GM19240 (cell line): ENCODE measurements around the gene MARCHF6.
"Not testable (repeated sequence)": the region's sequence is repeated elsewhere in the genome, so short reads cannot be mapped to it uniquely, and the experiment has no call there.

Experiments
- DNase-seq: peaks from one replicate; pipeline ENCODE4 v3.0.0; 2011; ENCODE audit warnings: low spot score; ENCODE audit not compliant: insufficient read length

MARCHF6 gene

DNA sequence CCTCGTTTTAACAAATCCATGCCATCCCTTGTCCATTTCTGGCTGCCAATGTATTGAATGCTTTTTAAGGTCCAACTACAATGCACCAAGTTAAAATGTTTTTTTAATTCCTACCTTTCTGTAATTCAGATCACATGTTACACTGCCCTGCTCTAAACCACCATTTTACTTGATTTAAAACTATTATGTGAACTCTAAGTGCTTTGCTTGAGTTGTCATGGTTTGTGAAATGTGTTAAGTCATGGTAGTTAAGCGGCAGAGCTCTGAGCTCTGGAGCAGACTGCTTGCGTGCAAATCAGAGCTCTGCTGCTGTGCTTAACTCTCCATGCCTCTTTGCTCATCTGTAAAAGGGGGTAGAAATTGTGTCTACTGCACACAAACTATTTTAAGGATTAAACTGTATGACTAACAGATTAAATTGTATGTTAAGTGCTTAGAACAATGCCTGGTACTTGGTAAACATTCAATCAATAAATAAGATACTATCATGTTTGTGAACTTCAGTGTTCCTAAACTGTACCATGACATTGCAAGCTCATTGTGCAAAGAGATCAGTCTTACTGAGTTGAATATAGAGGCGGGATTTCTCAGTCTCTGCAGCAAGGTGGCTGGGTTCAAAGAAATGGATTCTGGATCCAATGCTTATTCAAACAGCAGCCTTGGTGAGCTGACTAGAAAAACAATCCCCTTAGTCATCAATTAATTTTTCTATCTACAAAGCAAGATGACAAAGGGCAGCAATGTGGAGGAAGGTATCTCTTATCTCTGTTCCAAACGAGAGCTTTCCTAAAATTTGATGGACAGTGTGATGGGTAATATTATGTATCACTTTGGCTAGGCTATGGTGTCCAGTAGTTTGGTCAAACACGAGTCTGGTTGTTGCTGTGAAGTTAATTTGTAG, 29.7 kb upstream of the MARCHF6 start:
- no peak for DNase-seq

- no peak for DNase-seq
Measured at GRCh38 chr5:10324518-10325370, 28.8 kb upstream of the MARCHF6 start.

DNA sequence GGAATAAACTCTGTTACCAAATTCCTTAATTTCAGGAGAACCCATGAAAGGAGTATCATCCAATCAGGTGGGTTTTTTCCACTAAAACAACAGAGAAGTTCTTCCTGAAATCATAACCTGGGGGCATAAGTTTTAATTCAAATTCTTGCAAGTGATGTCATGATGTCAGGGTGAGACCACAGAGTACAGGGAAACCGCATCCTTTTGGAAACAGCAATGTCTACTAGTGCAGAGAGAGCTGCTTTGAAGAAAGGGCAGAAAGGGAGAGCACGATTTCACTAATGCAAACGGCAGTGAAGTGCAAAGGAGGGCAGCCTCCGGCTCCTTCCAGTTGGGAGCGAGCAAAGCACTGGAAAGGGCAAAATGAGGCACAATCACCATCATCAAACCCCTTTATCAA, 25.2 kb upstream of the MARCHF6 start:
- no peak for DNase-seq

GRCh38 chr5:10329446-10329819, 24.1 kb upstream of the MARCHF6 start:
- DNase-seq = no peak

GRCh38 chr5:10329820-10330481, 23.5 kb upstream of the MARCHF6 start:
- no peak for DNase-seq

DNA sequence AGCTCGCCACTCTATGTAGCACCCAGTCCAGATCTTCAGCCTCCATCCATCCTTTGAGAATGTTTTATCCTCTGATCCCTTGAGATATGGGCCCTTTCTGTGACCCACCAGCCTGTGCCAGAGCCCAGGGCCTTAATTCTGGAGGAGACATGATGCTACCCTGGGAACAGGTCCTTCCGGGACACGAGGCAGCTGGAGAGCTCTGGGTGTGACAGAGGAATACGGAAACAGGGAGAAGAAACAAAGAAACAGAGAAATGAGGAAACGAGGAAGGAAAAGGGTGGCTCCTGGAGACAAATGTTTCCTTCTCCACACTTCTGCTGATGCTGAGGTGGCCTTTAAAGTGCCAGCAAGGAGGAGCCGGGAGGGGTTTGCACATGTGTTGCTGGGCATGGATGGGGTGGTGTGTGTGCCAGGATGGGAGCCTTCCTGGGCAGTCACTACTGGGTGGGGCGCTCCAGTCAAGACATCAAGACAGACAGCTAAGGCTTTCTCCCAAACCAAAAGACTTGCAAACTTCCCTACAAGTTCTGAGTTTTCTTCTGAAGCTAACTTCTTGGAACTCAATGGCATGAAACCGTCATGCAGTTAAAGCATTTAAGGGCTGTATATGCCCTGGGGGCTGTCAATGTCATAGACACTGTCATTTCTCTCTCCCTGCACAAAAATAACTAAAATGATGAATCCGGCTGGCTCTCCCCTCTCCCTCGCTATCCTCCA, 22.8 kb upstream of the MARCHF6 start:
- DNase-seq = no peak

- no peak for DNase-seq
Measured at GRCh38 chr5:10331341-10331796, 22.1 kb upstream of the MARCHF6 start.

DNA sequence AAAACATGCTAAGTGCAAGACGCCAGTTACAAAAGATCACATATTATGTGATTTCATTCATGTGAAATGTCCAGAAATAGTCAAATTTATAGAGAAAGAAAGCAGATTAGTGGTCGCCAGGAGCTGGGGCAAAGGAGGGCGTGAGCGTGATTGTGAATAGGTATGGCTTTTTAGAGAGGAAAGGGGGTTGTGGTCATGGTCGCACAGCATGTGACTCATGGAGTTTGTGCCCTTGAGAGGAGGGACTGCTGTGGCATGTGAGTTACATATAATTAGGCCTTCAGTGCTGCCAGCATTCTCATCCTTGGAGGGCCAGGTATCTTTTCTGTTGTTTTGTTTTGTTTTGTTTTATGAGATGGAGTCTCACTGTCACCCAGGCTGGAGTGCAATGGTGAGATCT, 21.2 kb upstream of the MARCHF6 start:
- DNase-seq = no peak

DNA sequence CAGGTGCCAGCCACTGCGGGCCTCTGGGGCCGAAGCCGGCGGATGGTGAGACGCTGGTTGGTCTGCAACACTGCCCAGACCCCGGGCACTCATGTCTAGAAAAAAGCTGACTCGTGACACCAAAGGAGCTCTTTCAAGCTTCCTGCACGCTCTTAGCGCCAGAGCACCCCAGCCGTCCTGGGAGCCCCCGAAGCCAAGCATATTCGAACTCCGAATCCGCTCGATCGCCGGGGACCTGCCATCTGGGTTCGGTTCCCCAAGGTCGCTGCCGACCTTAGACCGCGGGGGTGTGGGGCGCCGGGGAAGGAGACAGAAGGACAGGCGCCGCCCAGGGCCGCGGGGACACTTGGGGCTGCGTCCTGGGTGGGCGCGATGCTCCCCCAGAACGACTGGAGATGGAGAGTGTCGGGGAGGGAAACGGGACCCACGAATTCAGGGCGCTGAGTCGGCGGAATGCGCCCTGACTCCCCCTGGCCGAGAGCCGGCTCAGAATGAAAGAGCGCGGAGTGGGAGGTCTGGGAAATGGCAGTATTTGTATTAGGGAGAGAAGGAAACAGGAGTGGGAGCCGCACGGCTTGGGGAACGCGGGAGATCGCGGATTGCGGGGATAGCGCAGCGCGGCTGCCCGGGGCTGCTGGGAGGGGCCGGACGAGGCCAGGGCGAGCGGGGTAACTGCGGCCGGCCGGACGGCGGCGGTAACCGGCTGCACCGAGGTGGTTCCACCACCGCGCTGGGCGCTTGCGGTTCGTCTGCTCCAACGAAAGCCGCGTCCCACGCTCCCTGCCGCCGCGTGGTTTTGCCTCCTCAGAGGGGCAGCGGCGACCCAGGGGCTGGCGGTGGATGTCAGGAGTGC, 20.1 kb upstream of the MARCHF6 start:
- no peak for DNase-seq

- DNase-seq = no peak
Measured at GRCh38 chr5:10334831-10335230, 18.7 kb upstream of the MARCHF6 start.

GRCh38 chr5:10335711-10336470, 17.6 kb upstream of the MARCHF6 start:
- DNase-seq = no peak

GRCh38 chr5:10337107-10337506, 16.4 kb upstream of the MARCHF6 start:
- no peak for DNase-seq

- DNase-seq = no peak
Measured at GRCh38 chr5:10337986-10338385, 15.5 kb upstream of the MARCHF6 start.

- DNase-seq = no peak
Measured at GRCh38 chr5:10338686-10339057, 14.8 kb upstream of the MARCHF6 start.

DNA sequence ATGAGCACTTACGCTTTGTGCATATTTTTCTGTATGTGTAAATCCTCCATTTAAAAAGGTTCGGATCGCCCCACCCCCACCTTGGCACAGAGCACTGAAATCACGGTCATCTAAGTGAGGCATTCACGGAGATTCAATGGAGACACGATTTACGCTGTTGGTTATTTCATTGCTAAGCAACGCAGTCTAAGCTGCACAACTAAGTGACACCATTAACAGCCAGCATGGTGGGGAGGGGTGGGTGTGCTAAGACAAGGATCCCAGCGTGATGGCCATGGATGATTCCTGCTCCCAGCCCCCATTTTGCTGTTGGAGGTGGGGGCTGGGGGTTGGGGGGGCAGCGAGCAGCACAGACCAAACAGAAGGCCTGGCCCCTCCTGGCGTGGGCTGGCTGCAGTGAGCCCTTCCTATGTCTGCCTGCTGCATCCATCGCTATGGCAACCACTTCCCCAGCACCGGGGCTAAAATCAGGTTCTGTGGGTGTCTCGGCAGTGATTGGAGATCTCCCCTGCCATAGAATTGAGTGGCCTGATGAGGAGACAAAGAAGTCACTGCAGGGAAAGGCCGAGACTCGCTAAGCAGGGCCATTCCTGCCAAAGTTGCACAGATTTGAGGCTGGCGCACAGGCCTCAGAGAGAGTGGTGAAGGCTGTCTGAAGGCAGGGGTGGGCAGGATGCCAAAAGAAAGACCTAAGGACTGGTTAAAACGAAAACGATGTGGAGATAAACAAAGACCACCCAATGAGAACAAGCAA, 14.3 kb upstream of the MARCHF6 start:
- DNase-seq = no peak

GRCh38 chr5:10339958-10340357, 13.5 kb upstream of the MARCHF6 start:
- no peak for DNase-seq

GRCh38 chr5:10343486-10343885, 10.0 kb upstream of the MARCHF6 start:
- DNase-seq = no peak

GRCh38 chr5:10344461-10345106, 8.9 kb upstream of the MARCHF6 start:
- not testable (repeated sequence) for DNase-seq
